Vagina (tissue), 2 donors: ENCODE results near the gene LPP. TPM values are rescaled to one million over a fixed set of nuclear protein-coding genes. Genes with fewer than 3 reads are reported as not detected.
A peak's percentile ranks its signal among the peaks of the same experiment; 100 is the strongest.

Source experiments
- DNase-seq, 2 donors: peaks; one replicate each; pipeline ENCODE4 v3.0.0-alpha.2; 2017; ENCODE audit errors: extremely low spot score in 2 of 2
- H3K27ac ChIP-seq: fragments of 200-600 bp; sonication (generic); one replicate; pipeline ENCODE4 v1.5.1; 2019
- H3K27me3 ChIP-seq: fragments of 200-600 bp; sonication (generic); one replicate; pipeline ENCODE4 v1.5.1; 2019
- H3K36me3 ChIP-seq, 2 donors: fragments of 200-600 bp; sonication (generic); one replicate each; pipeline ENCODE4 v1.5.1; 2017 to 2019
- H3K4me1 ChIP-seq: fragments of 200-600 bp; sonication (generic); one replicate; pipeline ENCODE4 v1.5.1; 2019
- H3K4me3 ChIP-seq, 2 donors: fragments of 200-600 bp; sonication (generic); 1 replicate in 1 of 2; 2 replicates in 1 of 2; pipeline ENCODE4 v1.5.1; 2016 to 2019
- H3K9me3 ChIP-seq: fragments of 200-600 bp; sonication (generic); one replicate; pipeline ENCODE4 v1.5.1; 2019
- CTCF ChIP-seq, 3 experiments: fragments of 450-650 bp in 2 of 3; fragments of 200-600 bp in 1 of 3; sonication (generic) in 1 of 3; IDR thresholded peaks; one replicate each; pipeline ENCODE4 v1.5.1; 2017 to 2019; ENCODE audit warnings: antibody characterized with exemption in 3 of 3, mild to moderate bottlenecking in 2 of 3, moderate library complexity in 2 of 3
- POLR2A ChIP-seq, 2 donors: fragments of 450-650 bp; IDR thresholded peaks; one replicate each; pipeline ENCODE4 v1.6.1; 2017; ENCODE audit warnings: antibody characterized with exemption in 2 of 2, mild to moderate bottlenecking in 2 of 2, moderate library complexity in 2 of 2
- POLR2AphosphoS5 ChIP-seq, 2 donors: sonication (generic); formaldehyde crosslinking; IDR thresholded peaks; one replicate each; pipeline ENCODE4 v1.9.0; 2017; ENCODE audit warnings: antibody characterized with exemption in 2 of 2, mild to moderate bottlenecking in 2 of 2, low read depth in 1 of 2; ENCODE audit not compliant: insufficient read depth in 1 of 2
- intact Hi-C: fragments of 100-400 bp; cut with DNase I; formaldehyde crosslinking; loops from one replicate; pipeline ENCODE4 v1.15.1; 2023
- total RNA-seq: library from RNA; depleted of rRNA; stranded (reverse); fragments of >200 nt; gene quantifications from one replicate; pipeline ENCODE4 v1.2.3, GENCODE V29; 2016

The LPP gene
- total RNA-seq, 1 donor from 2014 or later, result 248 TPM

GRCh38 chr3:188358787-188359493 lies 205.0 kb downstream of the LPP start:
- peaks cover 29% of the 10 kb centered on the region for H3K4me1 ChIP-seq
- TF ChIP-seq CTCF (IDR thresholded peaks at IDR 0.05) (no peak), POLR2AphosphoS5 (IDR thresholded peaks at IDR 0.05; ENCODE audit: insufficient read depth in 1 of 2, low read depth in 1 of 2) (no peak), POLR2A (IDR thresholded peaks at IDR 0.05) (no peak)
- no peak overlapping the region for H3K4me3 ChIP-seq
- no peaks in the 10 kb centered on the region for H3K36me3 ChIP-seq
- DNase-seq, result no peak
- intact Hi-C loops, result no loop called here
- no peak overlapping the region for H3K27ac ChIP-seq
- no peaks in the 10 kb centered on the region for H3K27me3 ChIP-seq
- H3K9me3 ChIP-seq, result no peaks in the 10 kb centered on the region

- Histone ChIP-seq H3K4me3 (no peak overlapping the region), H3K4me1 (peaks cover 29% of the 10 kb centered on the region), H3K27me3 (no peaks in the 10 kb centered on the region), H3K9me3 (no peaks in the 10 kb centered on the region), H3K27ac (no peak overlapping the region), H3K36me3 (no peaks in the 10 kb centered on the region)
- TF ChIP-seq POLR2A (IDR thresholded peaks at IDR 0.05), result no peak
- no peak for TF ChIP-seq POLR2AphosphoS5 (IDR thresholded peaks at IDR 0.05; ENCODE audit: insufficient read depth in 1 of 2, low read depth in 1 of 2)
- TF ChIP-seq CTCF (IDR thresholded peaks at IDR 0.05), result no peak
- intact Hi-C loops, result no loop called here
- DNase-seq, result no peak
Measured at GRCh38 chr3:188360364-188360881, 206.5 kb downstream of the LPP start.

- no peaks in the 10 kb centered on the region for H3K27me3 ChIP-seq
- DNase-seq, result no peak
- no peaks in the 10 kb centered on the region for H3K36me3 ChIP-seq
- intact Hi-C loops, result no loop called here
- peaks cover 38% of the 10 kb centered on the region for H3K4me1 ChIP-seq
- no peaks in the 10 kb centered on the region for H3K9me3 ChIP-seq
- H3K4me3 ChIP-seq, result no peak overlapping the region
- no peak for TF ChIP-seq POLR2A (IDR thresholded peaks at IDR 0.05)
- peak overlapping the region; percentile 17 for H3K27ac ChIP-seq
Measured at GRCh38 chr3:188361888-188362287, 207.9 kb downstream of the LPP start.

DNA sequence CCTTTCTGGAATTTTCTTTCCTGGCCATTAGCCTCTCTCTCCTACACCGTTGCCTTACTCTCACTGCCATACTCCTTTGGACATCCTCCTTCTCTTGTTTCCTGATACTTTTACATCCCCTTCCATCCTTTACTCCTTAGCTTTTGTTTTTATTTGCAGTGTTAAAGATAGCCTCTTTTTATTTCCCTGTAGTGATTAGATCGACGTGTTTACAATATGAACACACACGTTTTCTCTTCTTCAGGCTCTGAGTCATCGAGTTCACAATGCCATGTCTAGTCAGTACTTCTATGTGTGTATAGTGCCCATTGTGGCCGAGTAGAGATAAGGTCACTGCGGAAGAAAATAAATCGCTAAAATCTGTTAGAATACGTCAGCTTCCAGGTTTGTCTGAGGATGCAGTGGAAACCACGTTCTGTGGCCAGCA lies 208.5 kb downstream of the LPP start:
- H3K4me1 ChIP-seq, result peaks cover 38% of the 10 kb centered on the region
- DNase-seq, result no peak

GRCh38 chr3:188365184-188365583 lies 211.2 kb downstream of the LPP start:
- H3K9me3 ChIP-seq, result no peaks in the 10 kb centered on the region
- H3K27me3 ChIP-seq, result no peaks in the 10 kb centered on the region
- H3K36me3 ChIP-seq, result no peaks in the 10 kb centered on the region
- TF ChIP-seq CTCF (IDR thresholded peaks at IDR 0.05) (no peak), POLR2AphosphoS5 (IDR thresholded peaks at IDR 0.05; ENCODE audit: insufficient read depth in 1 of 2, low read depth in 1 of 2) (no peak), POLR2A (IDR thresholded peaks at IDR 0.05) (no peak)
- intact Hi-C loops, result no loop called here
- peaks cover 23% of the 10 kb centered on the region for H3K4me1 ChIP-seq
- H3K27ac ChIP-seq, result no peak overlapping the region
- DNase-seq, result no peak
- H3K4me3 ChIP-seq, result no peak overlapping the region

More for the DNA sequence above, 208.5 kb downstream of the LPP start:
- intact Hi-C loops, result no loop called here
- Histone ChIP-seq H3K27me3 (no peaks in the 10 kb centered on the region), H3K36me3 (no peaks in the 10 kb centered on the region), H3K9me3 (no peaks in the 10 kb centered on the region), H3K27ac (peak overlapping the region; percentile 17), H3K4me3 (no peak overlapping the region)
- TF ChIP-seq POLR2A (IDR thresholded peaks at IDR 0.05) (no peak), POLR2AphosphoS5 (IDR thresholded peaks at IDR 0.05; ENCODE audit: insufficient read depth in 1 of 2, low read depth in 1 of 2) (peak in 1 of 2 donors; percentile 44), CTCF (IDR thresholded peaks at IDR 0.05) (no peak)
